HFFc6 (cell line): Measurements from ENCODE around the gene CACNA2D2. TPM values are rescaled to one million over a fixed set of nuclear protein-coding genes. Genes with fewer than 3 reads are reported as not detected.
A peak's percentile ranks its signal among the peaks of the same experiment; 100 is the strongest.

Experiments
- DNase-seq: peaks from one replicate; pipeline ENCODE4 v3.0.0-alpha.2; 2018
- H3K27ac Mint-ChIP-seq: 2 replicates; pipeline ENCODE4 v1.8.0; 2020; ENCODE audit warnings: mild to moderate bottlenecking, mixed read lengths
- H3K27me3 Mint-ChIP-seq: 2 replicates; pipeline ENCODE4 v1.8.0; 2021; ENCODE audit warnings: mild to moderate bottlenecking, moderate library complexity, mixed read lengths; ENCODE audit not compliant: insufficient read depth
- H3K36me3 Mint-ChIP-seq: 2 replicates; pipeline ENCODE4 v1.8.0; 2021; ENCODE audit warnings: low read depth, mixed read lengths
- H3K4me1 Mint-ChIP-seq: 2 replicates; pipeline ENCODE4 v1.8.0; 2020; ENCODE audit warnings: low read depth, mixed read lengths
- H3K4me3 Mint-ChIP-seq: 2 replicates; pipeline ENCODE4 v1.8.0; 2020; ENCODE audit warnings: mild to moderate bottlenecking, moderate library complexity, mixed read lengths
- H3K9me3 Mint-ChIP-seq: 2 replicates; pipeline ENCODE4 v1.8.0; 2020; ENCODE audit warnings: mild to moderate bottlenecking, mixed read lengths
- total RNA-seq, 6 experiments: library from RNA; stranded (reverse); fragmentation: NEBNext Ultra II Directional; extraction: Animal tissue kit (Norgen Biotek cat#: 25700); gene quantifications; 2 replicates in 1 of 6; 3 replicates in 5 of 6; pipeline ENCODE4 v1.2.3, GENCODE V29; 2021
- TF ChIP-seq, protein P1 (sequence below): fragments of 200-600 bp; sonication (generic); IDR thresholded peaks from 2 replicates; pipeline ENCODE4 v1.5.0; 2021; ENCODE audit warnings: antibody characterized with exemption, mild to moderate bottlenecking

CACNA2D2 gene
- total RNA-seq, 6 experiments from 2014 or later, result 0.09 TPM; not detected in 5

DNA sequence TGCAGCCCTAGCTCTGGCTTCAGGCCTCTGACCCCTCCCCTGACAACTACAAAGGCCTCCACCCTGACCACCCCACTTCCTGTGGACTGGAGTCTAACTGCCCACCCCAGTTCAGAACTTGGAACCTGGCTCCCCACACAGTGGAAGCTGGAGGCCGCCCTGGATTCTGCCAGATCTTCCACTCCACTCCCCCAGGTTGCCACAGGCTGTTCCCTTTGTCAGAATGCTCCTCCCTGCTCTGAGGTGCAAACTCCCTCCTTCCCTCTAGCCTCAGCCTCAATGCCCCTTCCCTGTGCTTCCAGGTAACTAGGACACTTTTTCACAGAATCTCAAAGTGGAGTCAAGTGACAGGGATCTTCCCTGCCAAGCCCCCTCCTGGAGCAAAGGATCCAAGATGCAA, 81.3 kb downstream of the CACNA2D2 start:
- H3K4me3 Mint-ChIP-seq, result no peak overlapping the region
- no peak overlapping the region for H3K27ac Mint-ChIP-seq
- TF ChIP-seq, protein P1, sequence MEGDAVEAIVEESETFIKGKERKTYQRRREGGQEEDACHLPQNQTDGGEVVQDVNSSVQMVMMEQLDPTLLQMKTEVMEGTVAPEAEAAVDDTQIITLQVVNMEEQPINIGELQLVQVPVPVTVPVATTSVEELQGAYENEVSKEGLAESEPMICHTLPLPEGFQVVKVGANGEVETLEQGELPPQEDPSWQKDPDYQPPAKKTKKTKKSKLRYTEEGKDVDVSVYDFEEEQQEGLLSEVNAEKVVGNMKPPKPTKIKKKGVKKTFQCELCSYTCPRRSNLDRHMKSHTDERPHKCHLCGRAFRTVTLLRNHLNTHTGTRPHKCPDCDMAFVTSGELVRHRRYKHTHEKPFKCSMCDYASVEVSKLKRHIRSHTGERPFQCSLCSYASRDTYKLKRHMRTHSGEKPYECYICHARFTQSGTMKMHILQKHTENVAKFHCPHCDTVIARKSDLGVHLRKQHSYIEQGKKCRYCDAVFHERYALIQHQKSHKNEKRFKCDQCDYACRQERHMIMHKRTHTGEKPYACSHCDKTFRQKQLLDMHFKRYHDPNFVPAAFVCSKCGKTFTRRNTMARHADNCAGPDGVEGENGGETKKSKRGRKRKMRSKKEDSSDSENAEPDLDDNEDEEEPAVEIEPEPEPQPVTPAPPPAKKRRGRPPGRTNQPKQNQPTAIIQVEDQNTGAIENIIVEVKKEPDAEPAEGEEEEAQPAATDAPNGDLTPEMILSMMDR, result no peak
- H3K36me3 Mint-ChIP-seq, result no peaks in the 10 kb centered on the region
- H3K9me3 Mint-ChIP-seq, result no peaks in the 10 kb centered on the region
- no peak for DNase-seq
- H3K27me3 Mint-ChIP-seq, result peaks cover 36% of the 10 kb centered on the region
- H3K4me1 Mint-ChIP-seq, result peaks cover 17% of the 10 kb centered on the region

DNA sequence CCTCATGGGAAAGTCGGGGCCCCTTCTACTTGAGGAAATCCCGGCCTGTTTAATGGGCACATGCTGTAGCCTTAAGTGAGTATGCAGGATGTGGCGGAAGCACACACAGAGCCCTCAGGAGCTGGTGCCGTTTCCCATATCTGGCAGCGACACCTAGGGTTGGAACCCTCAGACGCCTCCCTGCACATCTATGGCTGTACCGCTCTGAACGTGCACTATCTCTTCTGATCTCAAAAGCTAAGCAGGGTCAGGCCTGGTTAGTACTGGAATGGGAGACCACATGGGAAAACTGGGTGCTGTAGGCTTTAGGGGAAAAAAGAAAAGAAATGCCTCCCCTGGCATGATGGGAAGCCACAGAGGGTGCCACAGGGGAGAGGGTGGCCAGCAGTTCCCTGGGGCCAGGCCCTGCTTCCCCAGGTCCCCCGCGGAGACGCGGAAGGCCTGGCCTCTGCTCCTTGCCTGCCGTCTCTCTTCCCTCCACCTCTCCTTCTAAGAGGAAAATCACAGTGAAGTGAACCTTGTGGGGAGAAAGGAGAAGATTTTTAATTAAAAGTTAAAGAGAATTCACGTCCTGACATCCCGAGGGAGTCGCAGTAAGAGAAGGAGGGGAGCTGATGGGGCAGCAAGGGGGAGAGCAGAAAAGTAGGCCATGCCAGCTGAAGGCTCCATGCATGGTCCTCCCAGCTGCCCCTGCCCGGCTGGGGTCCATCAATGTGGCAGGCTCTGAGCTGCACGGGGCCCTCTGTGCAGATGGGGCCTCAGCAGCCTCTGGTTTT, 83.7 kb downstream of the CACNA2D2 start:
- no peak overlapping the region for H3K4me3 Mint-ChIP-seq
- H3K36me3 Mint-ChIP-seq, result no peaks in the 10 kb centered on the region
- no peak for DNase-seq
- H3K4me1 Mint-ChIP-seq, result peaks cover 17% of the 10 kb centered on the region
- no peaks in the 10 kb centered on the region for H3K9me3 Mint-ChIP-seq
- TF ChIP-seq, protein P1, result no peak
- peaks cover 28% of the 10 kb centered on the region for H3K27me3 Mint-ChIP-seq
- no peak overlapping the region for H3K27ac Mint-ChIP-seq

DNA sequence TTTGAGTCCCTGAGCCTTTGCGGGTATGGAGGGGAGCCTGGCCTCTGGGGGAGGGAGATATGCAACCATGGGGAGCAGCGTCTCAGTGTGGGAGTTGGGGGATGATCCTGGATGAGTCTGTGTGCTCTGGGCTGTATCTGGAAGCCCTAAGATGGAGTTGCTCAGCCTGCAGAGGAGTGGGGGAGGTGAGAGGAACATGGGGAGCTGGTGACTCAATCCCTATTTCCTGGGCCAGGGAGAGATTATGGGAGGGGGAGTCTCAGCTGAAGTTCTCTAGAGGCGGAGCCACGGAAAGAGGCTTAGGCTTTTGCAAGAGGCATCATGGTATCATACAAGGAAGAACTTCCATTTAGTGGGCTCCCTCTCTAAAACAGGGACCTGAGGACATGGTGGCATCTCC, 84.6 kb downstream of the CACNA2D2 start:
- Mint-ChIP-seq H3K4me3 (no peak overlapping the region), H3K36me3 (no peaks in the 10 kb centered on the region), H3K27ac (no peak overlapping the region), H3K27me3 (peaks cover 24% of the 10 kb centered on the region), H3K4me1 (peaks cover 17% of the 10 kb centered on the region), H3K9me3 (no peaks in the 10 kb centered on the region)
- peak; percentile 8 for DNase-seq
- TF ChIP-seq, protein P1, result no peak

DNA sequence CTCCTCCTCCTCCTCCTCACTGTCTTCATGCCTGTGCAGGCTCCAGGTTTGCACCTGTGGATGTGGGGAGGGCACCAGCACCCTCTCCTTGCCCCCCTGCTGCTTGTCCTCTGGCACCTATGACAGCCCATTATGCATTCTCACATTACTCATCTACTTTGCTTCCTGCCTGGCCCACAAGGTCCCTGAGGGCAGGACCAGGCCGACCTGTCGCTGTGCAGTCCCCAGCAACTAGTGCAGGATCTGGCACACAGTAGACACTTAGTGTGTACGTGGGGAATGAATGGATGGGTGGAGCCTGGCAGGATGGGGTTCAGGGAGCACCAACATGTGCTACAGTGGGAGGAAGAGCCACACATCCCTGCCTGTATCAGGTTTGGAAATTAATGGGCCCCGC, 85.8 kb downstream of the CACNA2D2 start:
- no peak for DNase-seq
- Mint-ChIP-seq H3K36me3 (no peaks in the 10 kb centered on the region), H3K4me1 (peaks cover 17% of the 10 kb centered on the region), H3K27me3 (peaks cover 22% of the 10 kb centered on the region), H3K9me3 (no peaks in the 10 kb centered on the region), H3K4me3 (no peak overlapping the region), H3K27ac (no peak overlapping the region)
- TF ChIP-seq, protein P1, result no peak

DNA sequence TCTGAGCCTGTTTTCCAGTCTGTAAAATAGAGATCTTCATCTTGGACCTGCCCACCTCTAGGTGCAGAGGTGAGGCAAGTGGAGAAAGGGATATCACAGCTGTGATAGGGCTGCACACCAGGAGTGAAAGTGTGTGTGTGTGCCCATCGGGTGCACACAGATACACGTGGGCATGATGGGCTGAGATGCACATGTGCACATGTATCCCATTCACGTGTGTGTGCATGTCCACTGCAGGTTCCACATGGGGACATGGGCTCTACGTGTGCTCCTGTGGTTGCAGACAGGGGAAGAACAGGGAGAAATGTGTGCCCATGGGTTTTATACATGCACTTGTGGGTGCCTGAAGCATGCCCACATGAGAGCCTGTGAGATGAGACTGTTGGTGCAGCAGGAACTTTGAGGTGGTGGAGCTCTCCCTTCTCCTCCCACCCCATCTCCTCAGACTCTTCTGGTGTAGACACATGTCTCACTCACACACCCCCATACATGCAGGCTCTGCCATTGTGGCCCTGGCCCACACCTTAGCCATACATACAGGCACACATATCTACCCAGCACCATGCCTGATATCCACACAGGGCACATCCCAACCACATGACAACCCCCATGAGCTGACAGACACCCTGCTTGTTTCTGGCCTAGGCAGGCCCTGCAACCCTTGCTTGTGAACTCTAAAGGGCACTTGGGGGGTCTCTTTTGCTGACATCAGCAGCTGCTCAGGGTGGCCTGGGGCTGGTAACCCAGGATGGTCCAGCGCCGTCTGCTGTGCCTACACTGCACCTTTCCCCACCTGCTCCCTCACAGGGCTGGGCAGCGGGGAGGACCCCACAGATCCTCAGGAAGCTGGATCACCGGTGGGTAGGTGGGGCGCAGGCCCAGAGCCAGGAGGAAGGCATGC, 86.4 kb downstream of the CACNA2D2 start:
- no peak for DNase-seq
- Mint-ChIP-seq H3K36me3 (no peaks in the 10 kb centered on the region), H3K27me3 (peaks cover 21% of the 10 kb centered on the region), H3K27ac (no peak overlapping the region), H3K4me1 (peaks cover 17% of the 10 kb centered on the region), H3K4me3 (no peak overlapping the region), H3K9me3 (no peaks in the 10 kb centered on the region)
- TF ChIP-seq, protein P1, result no peak
